Upper lobe of left lung (tissue), 6 donors: ENCODE measurements around the gene ECEL1. TPM values are rescaled to one million over a fixed set of nuclear protein-coding genes. Genes with fewer than 3 reads are reported as not detected.
"Not testable (repeated sequence)": the region's sequence is repeated elsewhere in the genome, so short reads cannot be mapped to it uniquely, and the experiment has no call there.

Experiments
- ATAC-seq, 2 donors: fragments of 200-7000 bp; cut with Tn5 transposase; one replicate each; pipeline ENCODE4 v1.9.1; 2022; ENCODE audit warnings: mild to moderate bottlenecking in 2 of 2, moderate library complexity in 2 of 2; ENCODE audit not compliant: low FRiP score in 2 of 2
- DNase-seq, 2 donors: peaks; one replicate each; pipeline ENCODE4 v3.0.0-alpha.2; 2019 to 2020
- H3K27ac ChIP-seq, 4 donors: fragments of 200-600 bp; sonication (generic); one replicate each; pipeline ENCODE4 v1.5.1; 2016 to 2019
- H3K27me3 ChIP-seq, 4 donors: fragments of 200-600 bp; sonication (generic); one replicate each; pipeline ENCODE4 v1.5.1; 2017 to 2019
- H3K36me3 ChIP-seq, 4 donors: fragments of 200-600 bp; sonication (generic); one replicate each; pipeline ENCODE4 v1.5.1; 2016 to 2019
- H3K4me1 ChIP-seq, 4 donors: fragments of 200-600 bp; sonication (generic); one replicate each; pipeline ENCODE4 v1.5.1; 2018 to 2019
- H3K4me3 ChIP-seq, 4 donors: fragments of 200-600 bp; sonication (generic); one replicate each; pipeline ENCODE4 v1.5.1; 2017 to 2019; ENCODE audit warnings: mild to moderate bottlenecking in 2 of 4, moderate library complexity in 1 of 4
- H3K9me3 ChIP-seq, 4 donors: fragments of 200-600 bp; sonication (generic); one replicate each; pipeline ENCODE4 v1.5.1; 2018 to 2019
- EP300 ChIP-seq, 4 donors: sonication (generic); formaldehyde crosslinking; IDR thresholded peaks; one replicate each; pipeline ENCODE4 v1.5.1; 2017; ENCODE audit warnings: antibody characterized with exemption in 4 of 4, control low read depth in 2 of 4
- POLR2A ChIP-seq, 4 donors: fragments of 450-650 bp; IDR thresholded peaks; one replicate each; pipeline ENCODE4 v1.5.1; 2016 to 2017; ENCODE audit warnings: antibody characterized with exemption in 4 of 4, mild to moderate bottlenecking in 2 of 4
- POLR2AphosphoS5 ChIP-seq, 2 donors: sonication (generic); formaldehyde crosslinking; IDR thresholded peaks; one replicate each; pipeline ENCODE4 v1.5.1; 2017; ENCODE audit warnings: antibody characterized with exemption in 2 of 2
- WGBS, 2 donors: methylation state at CpG; one replicate each; pipeline ENCODE4 v1.1.5; 2017 to 2018; 5-methylcytosine and 5-hydroxymethylcytosine counted together
- total RNA-seq, 6 donors: library from RNA; depleted of rRNA in 4 of 6; stranded (reverse); fragments of >200 nt in 4 of 6; gene quantifications; one replicate each; pipeline versions ENCODE4 v1.1.0 to v1.2.1, GENCODE V29; 2016 to 2021
- TF ChIP-seq, protein P1 (sequence below), 6 experiments: fragments of 450-650 bp in 4 of 6; fragments of 200-600 bp in 2 of 6; sonication (generic) in 2 of 6; IDR thresholded peaks; one replicate each; pipeline ENCODE4 v1.5.1; 2016 to 2019; ENCODE audit warnings: antibody characterized with exemption in 6 of 6
- donor health status: DM: no; HTN: no; CAD: no; lungs with moderate emphysema.
- donor health status: DM: no; HTN: yes; CAD: no; lungs with severe emphysema.

The ECEL1 gene
- total RNA-seq, 6 donors from 2014 or later: 0.14 to 0.40 TPM; not detected in 4

DNA sequence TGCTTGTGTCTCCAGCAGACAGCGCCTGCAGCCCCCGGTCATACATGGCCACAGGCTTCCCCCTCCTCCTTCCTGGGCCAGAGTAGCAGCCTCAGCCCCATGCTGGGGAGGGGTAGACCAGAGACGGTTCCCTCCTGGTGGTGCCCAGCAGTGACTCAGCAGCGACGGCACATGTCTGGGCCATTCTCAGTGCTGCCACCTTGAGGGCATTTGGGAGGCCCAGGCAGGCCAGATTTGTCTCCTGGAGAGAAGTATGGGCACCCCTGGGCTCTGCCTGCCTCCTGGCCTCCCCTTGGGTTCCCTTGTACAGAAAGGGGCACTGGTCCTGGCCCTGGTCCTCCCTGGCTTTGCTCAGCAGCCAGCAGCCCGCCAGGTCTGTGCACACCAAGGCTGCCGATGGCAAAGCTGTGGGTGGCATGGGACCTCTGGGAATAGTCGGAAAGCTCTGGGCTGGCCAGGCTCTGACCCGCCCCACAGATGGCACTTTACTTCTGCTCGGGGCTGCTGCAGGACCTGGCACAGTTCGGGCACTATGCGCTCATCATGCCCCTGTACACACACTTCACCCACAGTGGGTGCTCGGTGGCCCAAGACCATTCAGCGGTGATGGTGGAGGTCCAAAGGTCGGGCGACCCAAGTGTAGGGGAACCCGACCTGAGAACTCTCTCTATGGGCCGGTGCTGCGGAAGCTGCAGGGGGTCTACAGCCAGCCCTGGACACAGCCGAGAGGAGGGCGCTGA lies 43.1 kb downstream of the ECEL1 start:
- DNase-seq: peak; percentile 42 to 61
- TF ChIP-seq POLR2A (IDR thresholded peaks at IDR 0.05): no peak
- TF ChIP-seq, protein P1, sequence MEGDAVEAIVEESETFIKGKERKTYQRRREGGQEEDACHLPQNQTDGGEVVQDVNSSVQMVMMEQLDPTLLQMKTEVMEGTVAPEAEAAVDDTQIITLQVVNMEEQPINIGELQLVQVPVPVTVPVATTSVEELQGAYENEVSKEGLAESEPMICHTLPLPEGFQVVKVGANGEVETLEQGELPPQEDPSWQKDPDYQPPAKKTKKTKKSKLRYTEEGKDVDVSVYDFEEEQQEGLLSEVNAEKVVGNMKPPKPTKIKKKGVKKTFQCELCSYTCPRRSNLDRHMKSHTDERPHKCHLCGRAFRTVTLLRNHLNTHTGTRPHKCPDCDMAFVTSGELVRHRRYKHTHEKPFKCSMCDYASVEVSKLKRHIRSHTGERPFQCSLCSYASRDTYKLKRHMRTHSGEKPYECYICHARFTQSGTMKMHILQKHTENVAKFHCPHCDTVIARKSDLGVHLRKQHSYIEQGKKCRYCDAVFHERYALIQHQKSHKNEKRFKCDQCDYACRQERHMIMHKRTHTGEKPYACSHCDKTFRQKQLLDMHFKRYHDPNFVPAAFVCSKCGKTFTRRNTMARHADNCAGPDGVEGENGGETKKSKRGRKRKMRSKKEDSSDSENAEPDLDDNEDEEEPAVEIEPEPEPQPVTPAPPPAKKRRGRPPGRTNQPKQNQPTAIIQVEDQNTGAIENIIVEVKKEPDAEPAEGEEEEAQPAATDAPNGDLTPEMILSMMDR (IDR thresholded peaks at IDR 0.05): peak in 4 of 6 experiments; percentile 31 to 52 (median 43)
- ATAC-seq: peak in 1 of 2 donors; percentile 30
- Histone ChIP-seq H3K36me3 (no peaks in the 10 kb centered on the region), H3K27ac (no peak overlapping the region), H3K9me3 (no peaks in the 10 kb centered on the region), H3K4me3 (no peak overlapping the region), H3K27me3 (no peaks in the 10 kb centered on the region), H3K4me1 (peaks cover 0 to 6% (median 3%) of the 10 kb centered on the region in 4 donors)
- 73% methylated on average over 5 to 20 of the region's 21 CpGs for WGBS, 2 donors

DNA sequence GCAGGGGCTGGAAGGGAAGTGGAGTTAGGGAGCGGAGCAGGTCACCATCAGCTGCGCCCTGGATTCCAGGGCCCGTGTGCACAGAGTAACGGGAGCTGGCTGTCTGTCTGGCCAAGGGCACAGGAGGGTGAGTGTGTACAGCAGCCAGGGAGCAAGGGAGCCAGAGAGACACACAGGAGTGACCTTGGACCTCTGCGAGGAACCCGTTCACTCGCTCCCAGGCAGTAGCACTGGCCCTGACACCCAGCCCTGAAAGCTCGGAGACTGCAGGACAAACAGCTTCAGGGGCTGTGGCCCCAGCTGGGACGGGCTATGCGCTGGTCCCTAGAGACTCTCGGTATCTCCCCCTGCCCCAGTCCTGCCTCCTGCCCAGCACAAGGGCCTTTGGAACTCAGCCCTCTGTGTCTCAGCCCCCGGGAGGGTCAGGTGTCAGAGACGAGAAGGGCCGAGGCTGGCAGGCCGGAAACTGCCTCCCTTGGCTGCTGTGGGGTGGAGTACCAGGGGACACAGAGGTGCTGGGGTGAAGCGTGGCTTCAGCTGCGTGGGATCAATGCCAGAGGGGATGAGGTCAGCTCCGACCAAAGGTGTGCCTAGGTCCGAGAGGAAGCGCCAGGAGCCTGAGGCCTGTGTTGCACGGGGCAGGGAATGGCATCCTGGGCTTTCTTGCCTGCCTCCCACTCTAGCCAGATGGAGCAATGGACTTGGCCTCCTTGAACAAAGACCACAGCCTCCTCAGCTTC lies 43.8 kb downstream of the ECEL1 start:
- H3K4me1 ChIP-seq, H3K27me3 ChIP-seq, H3K9me3 ChIP-seq, H3K4me3 ChIP-seq, ATAC-seq, H3K27ac ChIP-seq, H3K36me3 ChIP-seq: not testable (repeated sequence)
- DNase-seq: peak in 1 of 2 donors; percentile 69
- WGBS, 2 donors: 72 to 100% methylated on average over 1 to 13 of the region's 21 CpGs

DNA sequence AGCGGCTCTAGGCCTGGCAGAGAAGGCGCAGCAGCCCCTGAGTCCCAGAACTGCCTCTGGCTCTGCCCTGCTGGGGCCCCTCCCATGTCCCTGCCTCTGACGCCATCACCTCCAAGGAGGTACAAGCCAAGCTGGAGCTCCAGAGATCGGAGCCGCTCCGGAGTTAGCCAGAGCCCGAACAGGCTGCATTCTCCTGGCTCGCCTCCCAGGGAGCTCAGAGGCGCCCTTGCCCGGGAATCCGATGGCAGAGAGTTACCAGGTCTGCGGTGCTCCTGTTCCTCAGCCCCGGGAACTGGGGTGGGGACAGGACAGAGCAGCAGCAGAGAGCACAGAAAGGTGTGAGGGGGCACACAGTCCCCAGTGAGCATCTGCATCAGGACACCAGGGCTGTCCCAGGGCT lies 44.6 kb downstream of the ECEL1 start:
- not testable (repeated sequence) for H3K9me3 ChIP-seq, H3K27me3 ChIP-seq, DNase-seq, H3K4me1 ChIP-seq, H3K36me3 ChIP-seq, H3K27ac ChIP-seq, H3K4me3 ChIP-seq, ATAC-seq
- WGBS, 2 donors: 72% methylated on average over 6 of the region's 13 CpGs; no CpG with 5 or more reads in 1 of the 2 donors

DNA sequence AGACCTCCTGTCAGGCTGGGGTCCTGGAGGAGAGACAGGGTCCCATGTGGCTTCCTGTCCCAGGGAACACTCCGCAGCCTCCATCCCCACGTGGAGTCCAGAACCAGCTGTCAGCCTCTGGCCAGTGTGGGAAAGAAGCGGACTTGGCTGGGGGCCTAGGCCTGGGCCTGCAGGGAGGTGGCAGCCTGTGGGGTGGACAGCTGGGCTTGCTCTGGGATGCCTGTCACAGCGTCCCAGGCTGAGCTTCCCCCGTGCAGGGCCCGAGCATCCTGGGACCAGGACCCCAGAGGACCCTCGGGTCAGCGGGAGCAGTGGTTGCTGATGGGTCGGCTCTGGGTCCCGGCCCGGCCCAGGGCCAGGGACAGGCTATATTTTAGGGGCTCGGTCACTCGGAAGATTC lies 45.2 kb downstream of the ECEL1 start:
- H3K36me3 ChIP-seq, H3K4me3 ChIP-seq, H3K27me3 ChIP-seq, ATAC-seq, H3K9me3 ChIP-seq, DNase-seq, H3K4me1 ChIP-seq, H3K27ac ChIP-seq: not testable (repeated sequence)
- 49 to 73% methylated on average over 3 to 8 of the region's 13 CpGs for WGBS, 2 donors

DNA sequence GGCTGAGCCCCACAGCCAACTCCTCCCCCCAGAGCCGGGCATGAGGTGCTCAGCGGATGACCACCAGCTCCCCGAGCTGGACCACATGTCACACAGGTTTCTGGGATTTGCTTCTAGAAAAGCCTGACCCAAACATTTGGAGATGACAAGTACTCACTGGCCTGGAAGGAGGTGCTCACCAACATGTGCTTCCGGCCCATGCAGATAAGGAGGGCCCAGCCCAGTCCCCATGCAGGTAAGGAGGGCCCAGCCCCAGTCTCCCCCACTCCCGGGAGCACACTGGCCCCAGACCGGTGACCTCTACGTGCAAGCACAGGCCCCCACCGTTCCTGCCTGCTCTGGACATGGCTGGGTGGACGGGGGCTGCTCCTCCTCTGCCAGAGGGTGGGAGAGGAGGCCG lies 45.7 kb downstream of the ECEL1 start:
- H3K4me1 ChIP-seq, H3K27ac ChIP-seq, H3K9me3 ChIP-seq, H3K4me3 ChIP-seq, ATAC-seq, H3K27me3 ChIP-seq, H3K36me3 ChIP-seq: not testable (repeated sequence)
- peak in 1 of 2 donors; percentile 62 for DNase-seq
- 77% methylated on average over 7 of the region's 10 CpGs; no CpG with 5 or more reads in 1 of the 2 donors for WGBS, 2 donors

DNA sequence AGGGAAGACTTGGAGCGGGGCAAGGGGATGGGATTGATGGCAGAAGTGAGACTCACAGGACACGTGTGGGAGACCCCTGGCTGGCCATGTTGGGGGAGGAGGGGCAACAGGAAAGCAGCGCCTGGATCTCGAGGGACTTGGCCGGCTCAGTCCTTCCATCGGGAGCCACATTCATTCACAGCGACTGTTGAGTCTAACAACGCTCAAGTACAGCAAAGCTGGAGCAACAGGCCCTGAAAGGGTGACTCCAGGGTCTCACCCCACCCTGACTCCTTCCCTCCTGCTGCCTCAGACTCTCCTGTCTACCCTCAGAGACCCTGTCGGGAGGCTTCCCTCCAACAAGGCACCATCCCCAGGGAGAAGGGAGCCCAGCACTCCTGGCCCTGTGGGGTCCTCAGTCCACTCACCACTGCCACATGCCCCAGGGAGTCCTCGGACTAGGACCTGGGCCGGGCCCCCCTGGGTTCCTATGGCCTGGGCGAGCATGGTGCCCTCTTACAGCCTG lies 46.4 kb downstream of the ECEL1 start:
- no peaks in the 10 kb centered on the region for H3K9me3 ChIP-seq
- 69 to 81% methylated on average over 6 to 9 of the region's 12 CpGs for WGBS, 2 donors
- TF ChIP-seq POLR2A (IDR thresholded peaks at IDR 0.05): no peak
- TF ChIP-seq, protein P1 (IDR thresholded peaks at IDR 0.05): no peak
- TF ChIP-seq POLR2AphosphoS5 (IDR thresholded peaks at IDR 0.05): no peak
- no peak for TF ChIP-seq EP300 (IDR thresholded peaks at IDR 0.05)
- ATAC-seq (no peak), DNase-seq (peak in 1 of 2 donors; percentile 8)
- H3K27ac ChIP-seq: no peak overlapping the region
- no peak overlapping the region for H3K4me3 ChIP-seq
- no peaks in the 10 kb centered on the region for H3K36me3 ChIP-seq
- no peaks in the 10 kb centered on the region for H3K27me3 ChIP-seq
- H3K4me1 ChIP-seq: peaks cover 0 to 6% (median 3%) of the 10 kb centered on the region in 4 donors
